ENCODE measurements around the gene PPARGC1A.

The PPARGC1A gene

DNA sequence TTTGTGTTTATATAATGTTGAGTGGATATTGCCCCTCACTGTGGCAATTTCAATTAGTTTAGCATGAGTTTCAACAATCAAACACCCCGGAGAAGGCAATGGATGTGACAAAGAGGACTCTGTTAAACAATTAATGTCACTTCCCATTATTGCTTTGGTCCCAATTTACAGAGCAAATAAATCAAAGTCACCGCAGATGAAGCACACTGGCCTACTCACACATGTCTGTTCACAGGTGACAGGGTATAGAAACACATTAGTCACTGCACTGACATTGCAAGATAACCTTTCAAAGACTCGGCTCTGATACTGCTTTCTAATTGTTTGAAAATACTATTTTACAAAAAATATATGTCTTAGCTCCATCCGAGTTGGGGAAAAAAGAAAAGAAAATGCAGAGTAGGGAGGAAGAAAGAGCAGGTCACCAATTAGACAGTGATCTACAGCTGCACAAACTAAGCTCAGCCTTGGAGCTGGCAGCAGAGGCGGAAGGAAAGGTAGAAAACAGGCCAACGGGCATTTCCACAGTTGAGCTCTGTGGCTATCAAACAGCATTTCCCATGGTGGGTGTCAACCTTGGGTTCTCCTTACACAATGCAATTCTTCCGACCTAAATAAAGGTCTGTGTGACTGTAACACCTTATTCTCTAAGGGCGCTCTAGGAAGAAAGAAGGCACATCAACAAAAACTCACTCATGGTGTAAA lies 53.9 kb downstream of the PPARGC1A start:
- DNase-seq: no peak

DNA sequence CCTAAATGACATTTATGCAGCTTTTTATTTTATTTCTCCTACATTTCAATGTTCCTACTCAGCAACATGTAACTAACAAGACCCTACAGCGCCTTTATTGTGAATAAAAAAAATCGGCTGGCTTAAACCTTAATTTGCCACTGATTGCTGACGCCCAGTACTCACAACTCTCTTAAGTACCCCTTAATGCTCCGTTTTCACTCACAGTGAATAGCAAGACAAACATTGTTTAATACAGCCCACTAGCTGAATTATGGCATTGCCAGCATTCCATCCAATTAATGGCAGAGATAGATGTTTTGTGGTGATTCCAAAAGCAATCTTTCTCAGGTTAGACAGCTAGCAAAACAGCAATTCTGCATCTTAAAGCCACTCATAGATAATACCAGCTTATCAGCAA lies 61.1 kb downstream of the PPARGC1A start:
- no peak for DNase-seq

DNA sequence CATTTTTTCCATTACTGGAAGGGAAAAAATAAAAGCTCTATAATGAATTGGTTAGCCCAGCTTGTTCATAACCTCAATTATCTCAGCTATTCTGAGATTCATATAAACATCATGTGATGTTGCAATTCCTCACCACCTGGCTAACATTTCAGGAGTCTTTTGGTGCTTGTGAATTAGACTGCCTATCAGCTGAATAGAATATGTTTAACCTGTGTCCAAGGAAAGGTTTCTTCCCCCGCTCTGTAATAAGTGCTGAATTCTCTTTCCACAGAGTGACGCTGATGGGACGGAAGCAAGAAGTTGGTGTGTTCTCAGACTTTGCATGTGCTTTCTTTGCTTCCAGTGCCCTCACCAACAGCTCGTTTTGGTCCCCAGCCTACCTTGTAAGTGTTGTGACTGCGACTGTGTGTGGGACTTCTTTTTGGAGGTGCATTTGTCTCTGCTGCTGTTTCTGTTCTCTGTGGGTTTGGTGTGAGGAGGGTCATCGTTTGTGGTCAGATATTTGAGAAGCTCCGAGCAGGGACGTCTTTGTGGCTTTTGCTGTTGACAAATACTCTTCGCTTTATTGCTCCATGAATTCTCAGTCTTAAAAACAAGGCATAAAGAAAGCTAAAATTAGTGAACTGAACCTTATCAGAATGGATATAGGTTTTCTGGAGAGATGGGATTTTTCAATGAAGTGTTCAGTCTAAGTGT lies 61.7 kb downstream of the PPARGC1A start:
- DNase-seq: no peak

DNA sequence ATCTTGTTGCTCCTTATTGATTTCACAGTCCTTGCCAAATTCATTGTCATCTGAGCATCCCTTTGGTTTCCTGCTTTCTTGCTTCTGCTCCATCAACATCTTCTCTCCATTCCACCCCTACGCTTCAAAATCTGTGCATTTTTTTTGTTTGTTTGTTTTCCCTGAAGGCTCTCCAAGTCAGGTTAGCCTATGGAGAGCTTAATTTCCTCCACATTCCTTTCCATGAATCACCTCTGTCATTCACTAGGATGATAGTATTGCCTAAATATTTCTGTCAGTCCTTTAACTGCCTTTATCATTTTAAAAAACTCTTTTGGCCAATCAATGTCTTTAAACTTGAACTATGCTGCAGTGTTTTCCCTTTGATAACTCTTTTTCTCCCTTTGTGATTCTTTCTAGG lies 67.7 kb downstream of the PPARGC1A start:
- no peak for DNase-seq

DNA sequence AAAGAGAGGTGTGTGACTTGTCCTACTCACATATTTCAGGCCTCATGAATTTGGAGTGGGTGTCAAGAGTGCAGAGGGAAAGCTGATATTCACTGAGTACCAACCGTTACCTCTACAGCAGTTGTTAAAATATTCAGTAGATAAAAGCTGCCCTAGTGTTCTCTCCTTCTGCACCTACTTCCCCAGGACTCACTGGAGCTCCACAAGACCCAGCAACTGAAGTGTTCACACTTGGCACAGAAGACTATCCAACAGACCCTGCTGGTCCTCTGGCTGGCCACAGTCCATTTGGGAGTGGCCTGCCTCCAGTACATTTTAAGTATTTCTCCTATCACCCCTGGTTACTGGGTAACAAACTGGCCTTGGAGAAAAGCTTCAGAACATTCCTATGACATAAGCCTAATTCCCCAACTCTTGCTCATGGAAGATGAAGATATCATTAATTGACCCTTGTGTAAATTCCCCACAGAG lies 70.8 kb downstream of the PPARGC1A start:
- DNase-seq: no peak

DNA sequence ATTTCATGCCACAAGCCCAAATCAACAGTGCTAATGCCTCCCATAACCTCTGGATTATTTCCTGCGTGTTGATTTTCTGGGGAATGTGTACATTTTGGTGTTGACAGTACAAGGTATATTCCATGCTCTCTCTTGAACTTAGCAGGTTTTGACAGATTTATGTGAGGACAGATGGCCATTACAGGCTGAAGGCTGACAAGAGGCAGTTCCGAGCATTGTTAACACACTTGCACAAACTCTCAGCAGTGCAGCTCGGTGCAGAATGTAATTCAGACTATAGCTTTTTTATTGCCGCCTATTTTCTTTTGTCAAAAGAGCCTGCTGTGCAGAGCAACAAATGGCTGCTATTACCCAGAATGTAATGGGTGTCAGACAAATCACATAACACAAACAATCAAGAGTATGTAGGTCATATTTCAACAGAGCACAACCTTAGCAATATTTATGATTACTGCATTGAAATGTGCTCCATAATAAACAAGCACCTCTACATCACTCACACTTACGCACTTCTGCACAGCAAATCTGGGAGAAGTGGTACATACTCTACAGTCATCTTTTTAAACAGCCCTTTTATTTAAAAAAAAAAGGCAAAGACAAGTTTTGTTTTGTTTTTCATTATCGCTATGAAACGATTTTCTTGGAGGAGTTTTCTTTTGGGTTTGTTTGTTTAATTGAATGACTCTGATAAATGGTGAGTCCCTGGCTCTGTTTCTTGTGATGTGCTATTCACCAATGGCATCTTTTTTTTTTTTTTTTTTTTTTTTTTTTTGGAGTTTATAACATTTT lies 71.6 kb downstream of the PPARGC1A start:
- DNase-seq: no peak

DNA sequence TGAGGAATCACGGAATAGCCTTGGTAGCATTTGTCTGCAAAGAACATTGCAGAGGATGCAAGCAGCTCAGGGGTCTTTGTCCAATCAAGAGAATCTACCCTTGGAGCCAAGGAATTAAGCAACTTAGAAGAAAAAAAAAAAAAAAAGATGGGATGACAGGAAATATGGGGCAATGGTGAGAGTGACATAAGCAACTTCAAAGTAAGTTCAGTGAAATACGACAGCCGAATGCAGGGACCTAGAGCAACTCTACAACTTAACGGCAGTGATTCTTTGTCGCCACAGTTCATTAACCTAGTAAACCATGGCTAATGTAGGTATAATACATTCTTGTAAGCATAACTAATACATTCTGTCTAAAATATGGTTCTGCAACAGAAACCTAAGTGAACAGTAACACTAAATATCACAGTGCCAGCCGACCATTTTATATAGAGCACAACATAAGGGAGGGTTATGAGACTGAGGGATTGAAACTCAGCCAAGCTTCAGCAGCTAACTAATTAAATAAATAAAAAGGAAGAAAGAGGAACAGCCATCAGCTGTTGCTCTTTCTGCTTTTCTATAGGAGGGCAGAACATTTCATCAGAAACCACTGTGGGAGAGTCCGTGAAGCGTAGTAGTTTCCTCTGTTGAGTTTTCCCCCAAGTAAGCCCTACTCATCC lies 74.7 kb downstream of the PPARGC1A start:
- DNase-seq: no peak

DNA sequence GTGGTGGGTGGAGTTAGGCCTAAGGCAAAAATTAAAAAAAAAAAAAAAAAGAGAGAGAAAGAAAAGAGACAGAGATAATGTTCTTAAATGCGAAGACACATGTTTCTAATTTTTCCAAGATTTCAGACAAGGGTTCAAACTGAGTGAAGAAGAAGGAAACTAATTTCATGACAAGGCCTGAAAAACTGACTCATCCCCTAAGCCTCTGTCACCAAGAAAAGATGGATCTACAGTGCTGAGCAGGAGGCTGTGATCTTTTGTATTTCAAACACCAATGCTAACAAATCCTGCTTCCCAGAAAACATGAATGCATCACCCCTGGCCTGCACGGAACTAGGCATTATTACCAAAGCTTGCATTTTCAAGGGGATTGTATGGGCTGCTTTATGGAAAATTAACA lies 75.3 kb downstream of the PPARGC1A start:
- DNase-seq: no peak

DNA sequence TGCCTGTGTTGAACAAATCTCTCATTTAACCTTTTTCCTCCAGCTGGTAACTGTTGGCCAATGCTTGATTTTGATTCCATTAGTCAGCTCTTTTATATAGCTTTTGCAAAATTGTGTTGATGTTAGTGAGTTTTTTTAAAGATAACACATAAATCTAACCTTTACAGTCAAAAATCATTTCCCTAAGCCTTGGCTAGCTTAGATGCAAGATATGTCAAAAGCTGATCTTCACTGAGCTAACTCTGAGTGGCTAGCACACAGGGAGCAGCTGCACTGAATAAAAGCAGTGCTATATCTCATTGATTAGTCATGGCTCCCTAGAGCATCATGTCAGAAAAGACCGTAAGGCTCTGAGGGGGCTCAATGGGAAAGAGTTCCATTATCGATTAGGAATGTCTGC lies 78.7 kb downstream of the PPARGC1A start:
- DNase-seq: no peak

DNA sequence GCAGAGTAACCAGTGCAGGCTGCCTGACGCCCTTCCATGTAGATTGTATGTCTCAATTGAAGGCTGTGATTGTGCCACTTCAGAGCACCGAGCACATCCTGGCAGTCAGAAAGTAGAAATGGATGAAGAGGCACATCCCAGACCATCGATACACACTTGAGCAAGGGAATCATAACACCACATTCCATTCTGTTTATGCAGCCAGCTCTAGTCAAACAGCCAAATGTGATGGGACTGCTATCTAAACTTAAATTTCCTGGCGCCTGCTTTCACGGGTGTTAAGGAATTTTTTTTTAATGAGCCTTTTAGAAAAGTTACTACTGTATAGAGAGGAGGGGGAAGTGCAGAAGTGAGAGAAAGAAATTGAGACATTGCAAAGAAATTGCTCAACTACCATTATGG lies 84.4 kb downstream of the PPARGC1A start:
- DNase-seq: no peak

DNA sequence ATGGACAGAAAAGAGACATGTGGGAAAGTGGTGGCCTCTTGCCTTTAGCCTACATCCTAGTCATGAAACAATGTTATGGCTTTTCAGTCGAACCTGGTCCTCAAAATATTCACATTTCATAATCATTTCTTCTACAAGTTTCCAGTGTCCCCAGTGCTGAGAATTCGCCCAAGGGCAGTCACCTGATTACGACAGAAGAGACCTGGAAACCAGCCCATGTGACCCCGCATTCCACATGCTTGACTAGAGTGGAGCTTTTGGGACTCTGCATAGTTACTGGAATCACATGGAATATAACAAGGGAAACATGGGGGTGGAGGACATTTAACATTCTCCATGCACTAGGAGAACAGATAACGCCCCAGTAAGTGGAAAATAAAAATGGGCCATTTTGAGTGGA lies 100.1 kb downstream of the PPARGC1A start:
- DNase-seq: no peak

DNA sequence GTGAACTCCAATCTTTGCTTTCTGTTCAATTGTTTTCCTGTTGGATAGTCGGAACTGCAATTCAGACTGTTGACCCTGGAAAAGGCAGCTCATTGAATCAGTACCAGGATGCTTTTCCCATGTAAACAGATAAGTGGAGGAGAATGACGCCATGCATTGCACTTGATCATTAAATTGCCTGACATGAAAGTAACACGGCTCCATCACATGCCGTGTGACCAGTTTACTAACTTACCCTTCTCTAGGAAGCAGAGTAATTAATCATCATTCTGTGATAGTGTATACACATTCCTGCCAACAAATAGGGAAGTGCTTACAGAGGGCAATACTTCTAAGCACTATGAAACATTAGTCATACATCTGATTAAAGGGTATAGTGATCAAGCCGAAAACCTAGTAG lies 101.4 kb downstream of the PPARGC1A start:
- DNase-seq: no peak

DNA sequence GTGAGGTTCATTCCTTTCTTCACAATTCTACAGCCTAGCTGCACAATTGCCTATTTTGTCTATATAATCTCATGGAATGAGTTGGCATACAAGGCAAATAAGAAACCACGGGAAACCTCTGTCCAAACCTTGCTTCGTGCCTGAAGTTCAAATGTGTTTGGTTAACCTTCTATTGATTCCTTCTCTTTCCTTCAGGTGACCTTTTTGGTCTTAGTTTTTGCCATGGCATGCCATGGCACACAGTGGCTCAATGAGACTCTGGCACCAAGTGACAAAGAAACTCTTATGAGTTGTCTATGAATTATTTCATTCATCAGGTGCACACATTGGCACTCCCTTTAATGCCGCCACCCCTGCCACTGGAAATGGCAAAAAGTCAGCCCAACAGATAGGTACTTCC lies 101.8 kb downstream of the PPARGC1A start:
- DNase-seq: no peak

DNA sequence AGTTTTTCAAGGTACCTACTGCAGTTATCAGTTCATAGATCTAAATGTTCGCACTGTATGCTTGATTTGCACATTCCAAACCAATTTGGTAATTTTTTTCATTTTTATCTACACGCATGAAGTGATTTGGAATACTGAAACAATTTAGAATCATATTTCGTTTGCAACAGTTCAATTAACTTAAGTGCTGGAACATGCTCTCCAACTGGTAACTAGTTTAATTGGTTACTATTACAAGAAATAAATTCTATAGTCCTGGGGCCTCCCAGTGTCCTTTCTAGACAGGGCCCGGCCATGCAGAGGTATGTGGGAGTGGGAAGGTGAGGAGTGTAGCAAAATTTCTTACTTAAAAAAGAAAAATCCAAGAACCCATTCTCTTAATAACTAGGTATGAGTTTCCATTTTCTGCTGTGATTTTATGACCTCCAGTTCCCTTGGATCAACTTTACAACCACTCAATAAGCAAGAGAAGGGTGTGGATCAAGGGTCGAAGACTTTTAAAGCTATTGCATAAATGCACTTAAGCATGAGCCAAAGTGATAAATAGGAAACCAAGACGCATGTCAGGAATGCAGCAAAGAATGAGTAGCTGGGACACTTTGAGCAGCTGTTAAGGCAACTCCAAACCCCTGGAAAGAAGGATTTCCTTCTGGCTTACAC lies 106.9 kb downstream of the PPARGC1A start:
- no peak for DNase-seq

DNA sequence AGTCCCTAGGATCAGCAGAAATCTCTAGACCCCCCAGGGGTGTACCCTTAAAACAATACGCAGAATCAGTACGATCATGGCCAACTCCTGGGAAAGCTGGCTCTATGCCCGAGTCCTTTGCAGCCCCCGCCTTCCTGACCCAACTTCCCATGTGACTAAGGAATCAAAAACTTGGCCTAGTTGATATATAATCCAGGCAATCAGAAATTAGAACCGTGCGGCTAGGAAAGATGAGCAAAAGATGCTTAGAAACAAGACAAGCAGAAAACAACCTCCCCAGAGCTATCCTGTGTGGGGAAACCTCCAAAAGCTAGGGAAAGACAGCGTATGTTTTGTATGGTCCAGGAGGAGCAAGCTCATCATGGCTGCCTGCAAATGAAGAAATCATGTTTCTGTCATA lies 110.0 kb downstream of the PPARGC1A start:
- DNase-seq: no peak

DNA sequence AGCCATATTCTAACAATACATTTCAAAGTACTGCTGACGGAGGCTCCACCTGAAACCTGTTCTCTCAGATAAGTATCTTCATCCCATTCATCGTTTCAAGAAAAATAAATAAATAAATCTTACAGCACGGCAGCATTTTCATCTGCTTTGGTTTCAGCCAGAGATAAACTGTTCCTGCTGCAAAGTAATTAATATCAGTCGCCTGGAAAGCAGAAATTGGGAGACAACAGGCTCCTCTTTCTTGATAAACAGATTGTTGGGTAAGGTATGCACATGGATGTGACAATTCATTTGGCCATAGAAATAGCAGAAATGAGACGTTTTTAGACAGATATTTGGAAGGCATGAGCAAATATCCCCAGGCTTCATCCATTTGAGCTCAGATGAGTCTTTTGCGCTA lies 110.4 kb downstream of the PPARGC1A start:
- no peak for DNase-seq

DNA sequence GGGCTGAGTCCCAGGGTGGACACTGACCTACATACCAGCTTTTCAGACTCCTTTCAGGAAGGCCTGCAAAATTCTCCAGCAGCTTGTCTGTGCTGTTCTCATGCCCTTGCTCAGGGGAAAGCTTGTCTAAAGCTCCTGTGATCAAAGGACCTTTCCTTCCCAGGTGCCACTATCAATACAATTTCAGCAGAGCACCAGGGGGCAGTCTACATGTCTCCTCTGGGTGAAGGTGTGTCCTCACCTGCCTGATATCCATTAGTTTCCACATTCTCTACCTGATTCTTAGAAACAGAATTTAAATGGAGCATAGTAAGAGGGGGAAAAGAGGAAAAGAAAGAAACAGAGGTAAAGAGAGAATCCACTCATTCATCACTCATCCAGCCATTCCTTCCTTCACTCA lies 114.2 kb downstream of the PPARGC1A start:
- no peak for DNase-seq

DNA sequence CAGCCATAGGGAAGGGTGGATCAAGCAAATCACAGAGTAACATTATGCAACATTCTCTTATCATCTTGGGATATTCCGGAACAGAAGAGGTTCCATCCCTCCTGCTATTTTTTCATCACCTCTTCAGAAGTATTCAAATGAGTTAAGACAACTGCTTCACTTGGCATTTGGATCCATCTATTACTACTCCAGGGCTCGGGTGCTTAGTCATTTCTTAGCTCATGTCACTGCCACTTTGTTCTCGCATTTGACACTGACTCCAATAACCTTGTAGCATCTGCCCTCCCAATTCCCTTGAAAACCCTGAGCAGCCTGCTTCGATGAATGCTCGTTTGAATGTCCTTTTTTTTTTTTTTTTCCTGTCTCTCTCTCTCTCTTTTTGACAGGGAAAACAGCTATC lies 114.9 kb downstream of the PPARGC1A start:
- no peak for DNase-seq

DNA sequence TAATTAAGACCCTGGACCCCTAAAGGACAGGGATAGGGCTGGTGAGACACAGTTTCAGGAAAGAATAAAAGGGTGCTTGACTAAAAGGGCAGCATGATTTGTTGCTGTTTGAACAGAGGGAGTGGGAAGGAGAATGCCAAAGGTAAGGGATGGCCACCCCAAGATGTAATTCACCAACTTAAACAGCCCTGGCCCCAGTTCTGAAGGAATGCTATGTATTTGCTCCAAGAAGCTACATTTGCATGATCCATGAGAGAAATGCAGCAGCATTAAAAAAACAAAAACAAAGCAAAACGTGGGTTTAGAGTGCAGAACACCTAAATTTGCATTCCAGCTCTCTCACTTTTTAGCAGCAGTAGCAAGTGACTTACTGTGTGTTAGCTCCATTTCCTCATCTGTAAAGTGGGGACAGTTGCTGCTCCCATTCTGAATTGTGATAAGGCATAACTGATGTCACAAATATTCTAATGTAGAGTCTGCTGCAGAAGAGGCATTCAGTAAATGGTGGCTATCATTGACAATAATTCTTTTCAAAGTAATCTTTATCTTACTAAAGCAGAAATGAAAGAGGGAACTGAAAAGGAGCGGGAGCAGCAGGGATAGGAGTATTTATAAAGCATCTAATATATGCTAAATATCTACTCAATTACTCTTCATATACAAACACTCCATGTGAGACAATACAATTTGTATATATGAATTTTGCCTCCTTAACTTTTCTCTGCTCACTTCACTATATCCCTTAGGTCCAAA lies 115.8 kb downstream of the PPARGC1A start:
- DNase-seq: no peak

DNA sequence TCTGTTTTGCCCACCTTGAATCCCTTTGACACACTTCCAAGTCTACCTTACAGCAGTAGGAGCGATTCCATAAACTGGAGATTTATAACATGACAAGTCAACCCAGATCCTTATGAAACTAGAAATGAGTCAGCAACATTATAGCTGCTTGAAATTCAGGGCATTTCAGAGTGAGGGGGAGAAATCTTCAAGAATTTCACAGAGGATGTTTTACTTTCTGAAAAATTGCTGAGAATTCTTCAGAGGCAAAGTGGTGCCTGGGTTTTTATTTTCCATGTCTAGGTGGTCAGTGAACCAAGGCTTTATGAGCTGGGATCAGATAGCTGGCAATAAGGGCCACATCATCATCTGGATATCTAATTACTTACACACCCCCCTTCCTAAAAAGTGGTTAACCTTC lies 119.8 kb downstream of the PPARGC1A start:
- no peak for DNase-seq

DNA sequence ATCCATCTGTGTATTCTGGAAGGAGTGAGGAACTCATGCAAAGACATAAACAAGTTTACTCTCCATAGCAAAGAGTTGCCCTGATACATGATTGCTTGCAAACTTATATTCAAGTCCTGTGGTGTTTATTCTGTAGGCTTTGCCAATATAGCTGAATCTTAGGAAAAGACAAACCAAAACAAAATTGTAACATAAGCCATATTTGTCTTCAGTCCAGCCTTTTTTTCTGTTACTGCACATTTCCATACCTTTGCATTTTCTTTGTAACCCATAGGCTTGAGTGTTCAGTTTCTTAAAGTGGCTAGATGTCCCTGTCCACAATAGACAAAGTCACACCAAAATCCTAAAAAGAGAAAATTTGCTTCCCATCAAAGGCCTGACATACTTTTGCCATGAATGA lies 120.4 kb downstream of the PPARGC1A start:
- no peak for DNase-seq

DNA sequence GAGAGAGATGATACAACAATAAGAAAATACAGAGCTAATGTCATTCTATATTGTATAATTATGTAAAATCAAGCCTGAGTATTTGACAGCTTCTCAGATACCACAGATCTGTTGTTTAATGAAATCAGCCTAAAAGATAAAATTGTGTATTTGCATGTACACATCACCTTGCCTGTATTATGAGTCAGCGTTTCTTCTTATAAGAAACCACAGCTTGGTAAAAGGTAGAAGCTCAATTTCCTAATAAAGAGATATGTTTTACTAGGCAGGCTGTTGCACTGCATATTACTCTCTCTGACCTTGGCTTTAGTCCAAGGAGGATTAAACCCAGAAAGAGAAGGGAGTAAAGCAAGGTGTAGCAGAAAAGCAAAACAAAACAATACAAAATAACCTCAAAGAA lies 121.3 kb downstream of the PPARGC1A start:
- DNase-seq: no peak
